ENCODE results near the gene TMEM185B. TPM values are rescaled to one million over a fixed set of nuclear protein-coding genes. Genes with fewer than 3 reads are reported as not detected.
A peak's percentile ranks its signal among the peaks of the same experiment; 100 is the strongest.
"Not testable (repeated sequence)": the region's sequence is repeated elsewhere in the genome, so short reads cannot be mapped to it uniquely, and the experiment has no call there.

TMEM185B gene
- polyA plus RNA-seq, 3 donors from 2014 or later: 12.6 to 30.4 (median 20.5) TPM

DNA sequence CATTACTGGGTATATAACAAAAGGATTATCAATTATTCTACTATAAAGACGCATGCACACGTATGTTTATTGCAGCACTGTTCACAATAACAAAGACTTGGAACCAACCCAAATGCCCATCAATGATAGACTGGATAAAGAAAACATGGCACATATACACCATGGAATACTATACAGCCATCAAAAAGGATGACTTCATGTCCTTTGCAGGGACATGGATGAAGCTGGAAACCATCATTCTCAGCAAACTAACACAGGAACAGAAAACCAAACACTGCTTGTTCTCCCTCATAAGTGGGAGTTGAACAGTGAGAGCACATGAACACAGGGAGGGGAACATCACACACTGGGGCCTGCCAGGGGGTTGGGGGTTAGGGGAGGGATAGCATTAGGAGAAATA, 12.0 kb upstream of the TMEM185B start:
- not testable (repeated sequence) for DNase-seq; H3K4me3 Mint-ChIP-seq; H3K9me3 Mint-ChIP-seq; H3K27ac Mint-ChIP-seq; H3K27me3 Mint-ChIP-seq (ENCODE audit: low read depth in 3 of 3); H3K36me3 Mint-ChIP-seq
- peaks cover 30 to 34% of the 10 kb centered on the region in 2 donors for H3K4me1 Mint-ChIP-seq

GRCh38 chr2:120233292-120233691, 10.1 kb upstream of the TMEM185B start:
- H3K4me1 Mint-ChIP-seq: peaks cover 38 to 51% of the 10 kb centered on the region in 2 donors

DNA sequence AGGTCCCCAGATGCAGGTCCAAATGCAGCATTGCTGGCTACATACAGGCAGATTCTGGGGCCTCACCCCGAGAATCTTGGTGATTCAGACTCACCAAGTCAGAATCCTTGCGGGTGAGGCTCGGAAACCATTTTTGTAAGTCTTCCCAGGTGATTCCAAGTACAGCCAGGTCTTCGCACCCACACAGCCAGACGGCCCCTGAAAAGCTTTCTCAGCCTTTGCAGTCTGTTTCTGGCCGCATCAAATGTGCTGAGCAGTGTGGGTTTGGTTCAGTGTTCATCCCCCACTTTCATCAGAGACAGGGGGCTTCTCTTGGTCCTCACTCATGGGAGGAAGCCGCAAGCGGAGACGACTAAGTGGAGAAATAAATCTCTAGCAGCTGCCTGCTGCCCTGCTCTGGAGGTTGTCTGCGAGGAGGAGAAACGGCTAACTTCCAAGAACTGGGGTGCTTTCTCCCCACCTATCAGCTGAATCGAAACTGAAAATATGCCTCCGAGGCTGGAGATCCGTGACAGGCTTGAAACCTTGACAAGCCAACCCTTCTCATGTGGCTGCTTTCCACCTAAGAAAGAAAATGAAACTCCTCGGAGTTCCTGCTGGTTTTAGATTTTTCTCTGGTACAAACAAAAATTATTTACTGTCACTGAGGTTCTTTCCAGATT, 8.9 kb upstream of the TMEM185B start:
- no peaks in the 10 kb centered on the region for H3K9me3 Mint-ChIP-seq
- H3K4me3 Mint-ChIP-seq: peak overlapping the region; percentile 92 to 97 (median 96)
- H3K36me3 Mint-ChIP-seq: peaks cover 0 to 4% (median 3%) of the 10 kb centered on the region in 3 donors
- peak overlapping the region; percentile 97 to 98 (median 98) for H3K27ac Mint-ChIP-seq
- peak; percentile 75 to 77 (median 76) for DNase-seq
- H3K27me3 Mint-ChIP-seq (ENCODE audit: low read depth in 3 of 3): peaks cover 0 to 3% (median 2%) of the 10 kb centered on the region in 3 donors
- H3K4me1 Mint-ChIP-seq: peaks cover 42 to 53% of the 10 kb centered on the region in 2 donors

More at GRCh38 chr2:120233292-120233691, 10.1 kb upstream of the TMEM185B start:
- H3K36me3 Mint-ChIP-seq: peaks cover 3 to 4% (median 4%) of the 10 kb centered on the region in 3 donors
- H3K9me3 Mint-ChIP-seq: no peaks in the 10 kb centered on the region
- peaks cover 0 to 4% (median 2%) of the 10 kb centered on the region in 3 donors for H3K27me3 Mint-ChIP-seq (ENCODE audit: low read depth in 3 of 3)
- DNase-seq: no peak
- H3K4me3 Mint-ChIP-seq: peak overlapping the region; percentile 92 to 97 (median 96)
- peak overlapping the region; percentile 97 to 98 (median 98) for H3K27ac Mint-ChIP-seq

DNA sequence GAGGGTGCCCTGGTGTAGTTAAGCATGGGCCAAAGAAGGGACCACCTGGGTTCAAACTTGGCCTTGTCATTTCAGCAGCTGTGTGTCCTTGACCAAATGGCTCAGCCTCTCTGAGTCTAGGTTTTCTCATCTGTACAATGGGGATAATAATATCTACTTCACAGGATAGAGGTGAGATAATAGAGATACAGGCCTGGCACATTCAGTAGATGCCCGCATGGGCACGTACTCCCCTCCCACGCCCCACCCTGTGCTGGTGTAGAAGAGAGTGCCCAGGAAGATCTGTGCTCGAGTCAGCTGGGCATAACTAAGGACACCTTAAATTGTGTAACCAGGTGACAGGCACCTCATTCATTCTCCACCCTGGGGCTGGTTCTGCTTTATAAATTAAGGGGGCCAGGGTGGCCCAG, 8.4 kb upstream of the TMEM185B start:
- H3K36me3 Mint-ChIP-seq: peaks cover 0 to 4% (median 3%) of the 10 kb centered on the region in 3 donors
- H3K9me3 Mint-ChIP-seq: no peaks in the 10 kb centered on the region
- H3K27me3 Mint-ChIP-seq (ENCODE audit: low read depth in 3 of 3): peaks cover 0 to 2% (median 0%) of the 10 kb centered on the region in 3 donors
- peak overlapping the region; percentile 92 to 97 (median 96) for H3K4me3 Mint-ChIP-seq
- DNase-seq: no peak
- peaks cover 44 to 53% of the 10 kb centered on the region in 2 donors for H3K4me1 Mint-ChIP-seq
- H3K27ac Mint-ChIP-seq: peak overlapping the region; percentile 97 to 98 (median 98)

DNA sequence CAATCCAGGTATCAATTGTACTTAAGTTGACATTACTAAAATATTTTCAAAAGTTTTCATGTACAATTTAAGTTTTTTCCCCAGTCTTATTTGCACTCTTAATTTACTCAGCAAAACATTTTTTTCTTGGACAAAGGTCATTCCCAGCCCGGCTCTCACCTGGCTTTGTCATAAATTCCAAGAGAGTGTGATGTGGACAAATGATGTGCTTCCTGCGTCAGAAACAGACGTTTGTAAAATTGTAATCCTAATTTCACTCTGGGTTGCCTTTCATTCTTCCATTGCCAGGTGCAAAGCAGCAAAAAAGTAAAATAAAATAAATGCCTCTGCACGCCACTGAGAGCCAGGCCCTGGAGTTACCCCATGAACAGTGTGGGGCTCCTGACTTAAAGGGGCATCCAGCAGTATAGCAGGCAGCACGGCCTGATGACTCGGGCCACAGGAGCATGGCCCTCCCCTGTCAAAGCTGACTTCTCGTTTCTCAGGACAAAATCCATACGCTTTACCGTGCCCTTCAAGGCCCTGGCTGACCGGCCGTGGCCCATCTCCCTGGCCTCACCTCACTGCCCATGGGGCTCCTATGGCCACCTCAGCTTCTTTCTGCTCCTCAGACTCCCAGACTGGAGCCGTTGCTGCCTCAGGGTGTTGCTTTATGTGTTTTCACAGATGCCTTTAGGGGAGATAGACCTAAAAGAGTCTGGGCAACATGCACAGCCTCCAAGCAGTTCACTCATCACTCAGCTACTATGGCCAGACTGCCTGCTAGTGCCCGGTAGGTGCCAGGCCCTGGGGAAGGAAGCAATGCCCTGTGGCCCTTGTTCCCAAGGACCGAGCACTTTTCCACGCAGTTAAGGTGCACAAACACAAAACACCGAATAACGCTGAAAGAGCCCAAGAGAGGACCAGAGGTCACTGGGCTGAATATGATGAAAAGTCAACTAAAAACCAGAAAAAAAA, 7.6 kb upstream of the TMEM185B start:
- Mint-ChIP-seq H3K9me3 (no peaks in the 10 kb centered on the region), H3K27me3 (ENCODE audit: low read depth in 3 of 3) (peaks cover 0 to 2% (median 0%) of the 10 kb centered on the region in 3 donors), H3K36me3 (peaks cover 0 to 4% (median 3%) of the 10 kb centered on the region in 3 donors), H3K4me1 (peaks cover 44 to 53% of the 10 kb centered on the region in 2 donors), H3K27ac (peak overlapping the region in 5 of 6 donors; percentile 64 to 98 (median 98)), H3K4me3 (peak overlapping the region; percentile 92 to 97 (median 96))
- no peak for DNase-seq

DNA sequence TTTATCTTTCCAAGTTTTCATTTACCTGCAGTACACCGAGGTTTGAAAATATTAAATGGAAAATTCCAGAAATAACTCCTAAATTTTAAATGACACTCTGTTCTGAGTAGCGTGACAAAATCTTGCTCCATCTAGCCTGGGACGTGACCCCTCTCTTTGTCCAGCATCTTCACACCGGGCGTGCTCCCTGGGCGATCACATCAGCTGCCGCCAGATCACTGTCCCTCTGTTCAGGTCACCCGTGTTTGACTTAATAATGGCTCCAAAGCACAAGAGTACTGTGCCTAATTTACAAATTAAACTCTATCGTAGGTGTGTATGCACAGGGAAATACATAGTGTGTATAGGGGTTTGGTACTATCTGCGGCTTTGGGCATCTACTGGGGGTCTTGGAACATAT, 6.1 kb upstream of the TMEM185B start:
- H3K36me3 Mint-ChIP-seq: peaks cover 0 to 4% (median 3%) of the 10 kb centered on the region in 3 donors
- H3K9me3 Mint-ChIP-seq: no peaks in the 10 kb centered on the region
- peaks cover 0 to 2% (median 0%) of the 10 kb centered on the region in 3 donors for H3K27me3 Mint-ChIP-seq (ENCODE audit: low read depth in 3 of 3)
- H3K4me1 Mint-ChIP-seq: peaks cover 48 to 58% of the 10 kb centered on the region in 2 donors
- H3K27ac Mint-ChIP-seq: no peak overlapping the region
- DNase-seq: no peak
- H3K4me3 Mint-ChIP-seq: peak overlapping the region in 1 of 5 donors; percentile 5

- Mint-ChIP-seq H3K4me3 (no peak overlapping the region), H3K36me3 (peaks cover 0 to 4% (median 3%) of the 10 kb centered on the region in 3 donors), H3K9me3 (no peaks in the 10 kb centered on the region), H3K27me3 (ENCODE audit: low read depth in 3 of 3) (peaks cover 0 to 2% (median 0%) of the 10 kb centered on the region in 3 donors), H3K4me1 (peaks cover 54 to 66% of the 10 kb centered on the region in 2 donors), H3K27ac (peak overlapping the region in 2 of 6 donors; percentile 39 to 78)
- no peak for DNase-seq
Measured at GRCh38 chr2:120228503-120228902, 5.3 kb upstream of the TMEM185B start.

DNA sequence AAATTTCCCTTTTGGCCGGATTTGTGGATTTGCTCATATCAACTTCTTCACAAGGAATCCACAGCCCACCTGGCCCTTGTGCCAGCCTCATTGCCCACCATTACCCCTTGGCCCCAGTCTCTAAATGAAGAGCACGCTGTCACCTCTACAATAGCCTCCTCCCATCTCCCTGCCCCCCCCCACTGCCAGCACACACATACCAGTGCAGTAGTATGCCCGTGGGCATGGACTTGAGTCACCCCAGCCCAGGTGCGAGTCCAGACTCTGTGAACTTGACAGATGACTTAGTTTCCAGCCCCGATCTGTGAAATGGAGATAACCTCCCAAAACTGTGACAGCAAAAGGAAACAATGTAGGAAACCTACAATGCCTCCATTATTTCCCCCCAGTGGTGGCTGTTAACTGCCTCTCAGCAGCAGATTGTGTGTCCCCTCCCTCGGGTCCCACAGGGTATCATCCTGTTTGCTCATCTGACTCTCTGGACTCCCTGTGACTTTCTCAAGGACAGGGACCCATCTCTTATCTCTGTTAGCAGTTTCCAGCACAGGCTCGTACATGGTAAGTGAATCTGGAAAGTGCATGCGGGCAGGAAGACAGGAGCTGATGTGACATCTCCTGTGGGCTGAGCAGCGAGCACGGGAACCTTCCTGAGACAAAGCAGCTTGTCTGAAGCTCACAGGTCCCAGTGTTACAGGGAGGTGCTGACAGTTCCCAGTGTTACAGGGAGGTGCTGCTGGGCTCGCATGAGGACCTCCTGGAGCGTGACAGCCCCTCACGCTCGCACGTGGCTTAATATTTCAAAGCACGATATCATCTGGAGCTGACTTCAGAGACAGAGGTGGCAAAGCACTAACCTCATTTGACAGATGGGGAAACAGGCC, 4.2 kb upstream of the TMEM185B start:
- no peak overlapping the region for H3K4me3 Mint-ChIP-seq
- H3K27me3 Mint-ChIP-seq (ENCODE audit: low read depth in 3 of 3): peaks cover under 1 to 3% (median 2%) of the 10 kb centered on the region in 3 donors
- DNase-seq: no peak
- peaks cover 47 to 59% of the 10 kb centered on the region in 2 donors for H3K4me1 Mint-ChIP-seq
- no peaks in the 10 kb centered on the region for H3K9me3 Mint-ChIP-seq
- peaks cover 0 to 4% (median 3%) of the 10 kb centered on the region in 3 donors for H3K36me3 Mint-ChIP-seq
- peak overlapping the region in 1 of 6 donors; percentile 70 for H3K27ac Mint-ChIP-seq

DNA sequence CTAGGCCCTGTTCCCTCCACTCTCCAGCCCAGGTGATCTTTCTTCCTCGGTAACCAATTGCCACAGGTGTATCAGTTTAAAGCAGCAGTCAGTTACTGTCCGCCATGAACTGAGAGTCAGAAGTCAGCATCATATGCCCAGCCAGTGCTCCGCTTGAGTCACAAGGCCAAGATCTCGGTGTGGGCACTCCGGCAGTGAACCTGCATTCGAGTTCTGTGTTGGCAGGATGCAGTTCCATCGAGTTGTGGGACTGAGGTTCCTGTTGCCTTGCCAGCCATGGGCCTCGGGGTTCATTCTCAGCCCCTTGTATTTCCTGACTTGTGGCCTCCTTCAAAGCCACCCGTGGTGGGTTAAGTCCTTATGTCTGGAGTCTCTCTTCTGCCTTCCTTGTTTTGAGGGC, 3.1 kb upstream of the TMEM185B start:
- H3K27me3 Mint-ChIP-seq (ENCODE audit: low read depth in 3 of 3): peaks cover 2 to 6% (median 2%) of the 10 kb centered on the region in 3 donors
- H3K4me3 Mint-ChIP-seq: peak overlapping the region in 3 of 5 donors; percentile 24 to 41 (median 38)
- H3K27ac Mint-ChIP-seq: peak overlapping the region in 1 of 6 donors; percentile 62
- no peaks in the 10 kb centered on the region for H3K9me3 Mint-ChIP-seq
- no peak for DNase-seq
- H3K4me1 Mint-ChIP-seq: peaks cover 47 to 59% of the 10 kb centered on the region in 2 donors
- peaks cover 4% of the 10 kb centered on the region in 3 donors for H3K36me3 Mint-ChIP-seq

- peaks cover 9 to 10% (median 10%) of the 10 kb centered on the region in 3 donors for H3K36me3 Mint-ChIP-seq
- peaks cover 47 to 59% of the 10 kb centered on the region in 2 donors for H3K4me1 Mint-ChIP-seq
- no peaks in the 10 kb centered on the region for H3K9me3 Mint-ChIP-seq
- H3K27ac Mint-ChIP-seq: peak overlapping the region in 2 of 6 donors; percentile 58 to 60
- no peak overlapping the region for H3K4me3 Mint-ChIP-seq
- peaks cover 2 to 4% (median 2%) of the 10 kb centered on the region in 3 donors for H3K27me3 Mint-ChIP-seq (ENCODE audit: low read depth in 3 of 3)
- DNase-seq: no peak
Measured at GRCh38 chr2:120225549-120226065, 2.4 kb upstream of the TMEM185B start.

DNA sequence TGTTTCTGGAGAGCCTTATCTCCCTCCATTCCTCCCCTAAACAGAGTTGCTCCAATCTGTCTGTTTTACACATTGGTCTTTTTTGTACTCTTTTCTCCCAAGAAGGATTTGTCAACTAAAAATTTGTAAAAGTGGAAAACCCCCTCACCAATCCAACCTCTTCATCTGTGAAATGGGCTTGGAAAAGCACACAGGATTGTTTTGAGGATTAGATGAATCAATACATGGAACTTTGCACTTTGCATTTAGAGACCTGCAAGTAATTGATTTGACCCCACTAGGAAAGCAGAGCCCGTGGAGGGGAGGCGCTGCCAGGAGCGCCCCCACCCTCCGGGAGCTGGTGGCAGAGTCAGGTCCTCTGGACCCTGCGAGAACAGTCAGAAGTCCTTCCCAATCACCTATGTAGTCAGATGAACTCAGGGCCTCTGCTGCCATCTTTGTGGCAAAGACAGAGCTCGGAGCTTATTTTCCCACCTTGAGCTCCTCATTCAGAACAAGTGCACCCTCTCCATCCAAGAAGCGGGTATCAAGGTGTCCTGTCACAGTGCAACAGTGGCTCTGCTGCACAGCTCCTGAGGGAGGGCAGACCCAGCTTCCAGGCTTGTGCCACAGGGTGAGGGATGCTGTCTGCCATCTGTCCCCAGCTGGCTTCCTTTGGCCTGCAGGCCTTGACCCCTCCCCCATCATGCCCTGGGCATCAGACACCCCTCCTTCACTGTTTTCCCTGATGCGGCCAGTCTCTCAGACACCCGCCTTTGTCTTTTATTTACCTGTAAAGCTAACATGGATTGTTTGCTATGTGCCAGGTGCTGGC, 1.7 kb upstream of the TMEM185B start:
- peaks cover 9 to 10% (median 10%) of the 10 kb centered on the region in 3 donors for H3K36me3 Mint-ChIP-seq
- H3K27me3 Mint-ChIP-seq (ENCODE audit: low read depth in 3 of 3): peaks cover 2 to 4% (median 2%) of the 10 kb centered on the region in 3 donors
- H3K27ac Mint-ChIP-seq: peak overlapping the region in 3 of 6 donors; percentile 35 to 75 (median 44)
- peaks cover 49 to 59% of the 10 kb centered on the region in 2 donors for H3K4me1 Mint-ChIP-seq
- H3K4me3 Mint-ChIP-seq: peak overlapping the region; percentile 83 to 90 (median 86)
- DNase-seq: no peak
- H3K9me3 Mint-ChIP-seq: no peaks in the 10 kb centered on the region

GRCh38 chr2:120224256-120224655, 1.1 kb upstream of the TMEM185B start:
- peaks cover 2 to 7% (median 2%) of the 10 kb centered on the region in 3 donors for H3K27me3 Mint-ChIP-seq (ENCODE audit: low read depth in 3 of 3)
- peak overlapping the region in 5 of 6 donors; percentile 44 to 92 (median 75) for H3K27ac Mint-ChIP-seq
- H3K36me3 Mint-ChIP-seq: peaks cover 6 to 10% (median 8%) of the 10 kb centered on the region in 3 donors
- peak overlapping the region; percentile 83 to 90 (median 86) for H3K4me3 Mint-ChIP-seq
- peaks cover 47 to 57% of the 10 kb centered on the region in 2 donors for H3K4me1 Mint-ChIP-seq
- H3K9me3 Mint-ChIP-seq: no peaks in the 10 kb centered on the region
- DNase-seq: no peak
